HG03571 (cell line): ENCODE results near the gene PCBP2.

Experiments used
- ATAC-seq: cut with Tn5 transposase; IDR thresholded peaks from one replicate; pipeline ENCODE4 v1.9.1; 2021; ENCODE audit not compliant: unreplicated experiment

PCBP2 gene

DNA sequence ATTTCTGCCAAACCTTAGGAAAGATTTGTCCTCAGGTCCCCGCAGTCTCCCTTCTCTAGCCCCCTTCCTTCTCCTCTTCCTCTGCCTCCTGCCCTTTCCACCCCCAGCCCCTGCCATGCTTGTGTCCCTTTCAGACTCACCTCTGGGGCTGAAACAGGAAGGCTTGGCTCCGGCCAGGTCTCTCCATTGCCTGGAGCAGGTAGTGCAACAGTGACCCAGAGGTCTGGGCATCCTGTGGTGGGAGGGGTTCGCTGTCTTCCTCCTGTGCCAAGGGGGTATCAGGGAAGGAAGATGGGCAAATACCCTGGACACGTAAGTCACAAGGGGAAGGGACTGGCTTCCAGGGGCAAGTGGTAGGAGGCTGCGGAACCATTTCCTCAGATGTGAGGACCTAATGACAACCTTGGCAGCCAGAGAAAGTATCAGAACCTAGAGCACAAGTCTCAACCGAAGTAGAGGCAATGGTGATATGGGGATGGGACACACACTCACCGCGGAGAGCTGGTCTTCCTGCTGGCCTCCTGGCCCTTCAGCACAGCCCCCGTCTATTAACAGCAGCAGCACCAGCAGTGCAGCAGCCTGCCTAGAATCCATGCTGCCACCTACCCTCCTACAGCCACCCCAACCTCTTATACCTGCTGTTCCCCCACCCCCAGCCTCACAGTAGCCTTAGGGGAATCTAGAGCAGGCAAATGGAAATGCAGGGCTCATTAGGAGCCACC is 55.1 kb downstream of the PCBP2 start, which contains the start of gene NPFF:
Gene NPFF, minus strand, starts transcription at position 604 of the 722 bp plus-strand sequence. Its CDS starts 10 bp downstream, at position 594.
- ATAC-seq, result no peak

DNA sequence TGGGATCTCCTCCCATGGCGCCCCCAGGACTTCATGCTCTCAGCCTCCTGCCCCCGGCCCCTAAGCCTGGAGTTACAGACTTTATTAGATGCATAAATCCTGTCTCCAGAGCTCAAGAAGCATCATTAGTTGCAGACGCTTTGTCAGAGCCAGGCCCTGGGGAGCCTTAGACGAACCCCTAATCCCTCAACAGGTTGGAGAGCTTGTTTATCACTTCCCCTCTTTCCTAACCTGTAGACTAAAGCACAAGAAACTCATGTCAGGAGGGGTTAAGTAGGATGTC is 55.6 kb downstream of the PCBP2 start:
- ATAC-seq, result no peak

DNA sequence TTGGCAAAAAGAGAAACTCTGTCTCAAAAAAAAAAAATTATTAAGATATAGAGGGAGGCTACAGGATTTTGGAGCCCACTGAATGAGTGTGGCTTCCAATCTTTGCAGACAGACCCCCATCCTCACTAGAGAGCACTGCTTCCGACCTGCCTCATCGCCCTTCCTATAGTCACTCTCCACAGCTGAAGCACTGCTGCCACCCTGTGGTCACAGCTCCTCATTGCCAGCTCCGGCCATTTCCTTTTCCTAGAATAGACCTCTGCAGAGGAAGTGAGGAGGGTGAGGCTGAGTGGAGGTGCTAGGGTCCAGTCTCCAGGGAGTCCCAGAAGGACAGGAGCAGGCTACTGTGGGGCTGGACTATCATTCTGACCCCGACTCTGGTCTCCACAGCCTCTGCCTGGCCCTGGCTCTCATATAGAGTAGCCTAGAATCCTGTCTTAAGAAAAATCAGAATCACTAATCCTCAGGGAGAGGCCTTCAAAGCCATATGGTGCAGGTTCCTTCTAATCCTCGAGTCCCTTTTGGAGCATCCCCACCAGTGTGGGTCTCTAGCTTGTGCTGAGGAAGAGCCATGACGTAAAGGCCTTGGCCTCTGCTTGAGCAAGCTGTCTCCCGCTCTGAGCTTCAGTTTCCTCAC is 56.8 kb downstream of the PCBP2 start:
- ATAC-seq, result peak; percentile 81

DNA sequence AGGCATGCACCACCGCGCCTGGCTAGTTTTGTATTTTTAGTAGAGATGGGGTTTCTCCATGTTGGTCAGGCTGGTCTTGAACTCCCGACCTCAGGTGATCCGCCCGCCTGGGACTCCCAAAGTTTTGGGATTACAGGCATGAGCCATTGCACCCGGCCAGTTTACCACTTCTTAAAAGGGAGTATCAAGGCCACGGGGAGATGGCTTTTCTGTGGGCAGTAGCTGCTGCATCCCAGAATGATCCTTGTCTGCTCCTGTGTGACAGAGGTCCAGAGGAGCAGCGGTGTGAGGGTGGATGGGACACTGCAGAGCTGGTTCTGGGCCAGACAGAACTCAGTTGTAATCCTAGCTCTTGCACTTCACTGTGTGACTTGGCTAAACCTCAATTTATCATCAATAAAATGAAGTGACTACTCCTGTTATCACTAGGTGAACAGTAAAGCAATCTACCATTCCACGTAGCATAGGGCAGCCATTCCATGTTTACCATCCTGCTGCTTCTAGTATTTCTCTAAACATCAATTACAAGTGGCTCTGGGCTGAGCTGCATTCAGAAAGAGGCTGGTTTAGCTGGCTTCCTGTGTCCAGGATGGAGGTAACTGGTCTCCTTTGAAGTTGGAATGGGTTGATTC is 58.4 kb downstream of the PCBP2 start:
- ATAC-seq, result no peak

DNA sequence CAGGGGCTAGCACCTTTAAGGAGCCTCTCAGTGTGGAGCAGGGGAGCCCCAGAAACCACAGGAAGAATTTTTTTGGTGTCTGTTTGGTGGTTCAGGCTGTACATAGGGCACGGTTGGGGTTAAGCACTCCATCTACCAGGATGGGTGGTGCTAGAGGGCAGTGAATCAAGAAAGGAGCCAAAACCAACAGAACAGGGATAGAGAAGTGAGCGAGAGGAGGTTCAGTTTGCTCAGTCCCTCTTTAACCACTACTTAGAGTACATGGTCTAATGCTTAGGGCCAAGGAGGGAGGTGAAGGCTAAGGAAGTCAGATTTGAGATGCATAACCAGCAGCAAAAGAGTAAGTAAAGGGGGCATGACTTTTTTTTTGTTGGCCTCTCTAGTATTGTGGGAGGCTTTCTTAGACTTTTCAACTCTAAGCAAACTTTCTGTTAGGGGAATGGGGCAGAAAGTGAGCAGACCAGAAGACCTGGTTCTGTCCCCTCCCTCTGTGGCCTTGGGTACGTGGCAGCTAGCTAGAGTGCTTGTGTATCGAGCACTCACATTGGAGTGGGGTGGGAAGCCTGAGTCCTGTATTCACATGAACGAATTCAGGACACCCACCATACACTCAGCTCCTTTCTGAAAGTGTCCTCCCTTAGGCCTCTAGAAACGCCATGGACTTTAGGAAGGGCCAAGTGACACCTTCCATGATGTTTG is 62.0 kb downstream of the PCBP2 start:
- no peak for ATAC-seq

DNA sequence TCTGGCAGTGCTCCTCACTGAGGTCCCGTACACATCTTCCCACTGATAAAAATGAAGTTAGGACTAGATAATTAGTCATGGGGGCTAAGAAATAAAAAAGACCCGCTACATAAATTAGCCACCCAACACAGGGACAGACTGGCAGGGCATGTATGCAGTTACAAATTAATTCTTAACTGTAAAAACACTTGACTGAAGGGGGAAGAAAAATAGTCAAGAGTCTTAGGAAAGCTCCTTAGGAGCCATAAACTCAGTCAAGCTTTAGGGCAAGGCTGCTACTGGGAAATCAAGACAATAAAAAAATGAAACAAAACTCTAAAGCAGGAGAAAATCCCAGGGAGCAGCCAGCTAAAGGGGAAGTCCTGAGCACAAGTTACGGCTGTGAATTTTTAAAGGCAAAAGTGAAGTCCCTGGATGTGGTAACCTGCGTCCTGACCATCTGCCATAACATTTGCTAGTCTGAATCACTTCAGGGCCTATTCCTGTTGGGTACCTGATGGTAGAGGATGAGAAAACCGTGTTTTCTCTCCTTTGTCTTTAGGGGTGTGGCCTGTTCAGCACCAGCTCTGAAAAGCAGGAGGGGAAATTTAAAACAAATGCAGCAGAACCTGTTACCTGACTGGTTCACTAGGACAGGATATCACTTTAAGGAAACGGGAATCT is 62.9 kb downstream of the PCBP2 start:
- no peak for ATAC-seq

DNA sequence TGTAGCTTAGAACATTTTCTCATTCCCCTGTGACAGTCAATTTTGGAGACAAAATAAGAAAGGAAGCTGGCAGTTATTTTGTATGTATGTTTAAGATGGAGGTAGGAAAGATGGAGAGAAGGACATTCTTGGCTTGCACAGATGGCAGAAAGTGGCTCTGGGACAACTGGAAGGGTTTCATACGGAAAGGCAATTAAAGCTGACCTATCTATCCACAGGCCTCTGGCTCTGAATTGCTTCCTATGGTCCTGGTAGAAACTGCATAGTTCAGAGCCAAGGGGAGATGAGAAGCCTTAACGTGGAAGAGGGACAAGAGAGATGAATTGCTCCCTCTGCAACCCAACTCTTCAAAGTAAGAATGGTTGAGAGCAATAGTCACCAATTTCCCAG is 63.4 kb downstream of the PCBP2 start:
- ATAC-seq, result no peak

DNA sequence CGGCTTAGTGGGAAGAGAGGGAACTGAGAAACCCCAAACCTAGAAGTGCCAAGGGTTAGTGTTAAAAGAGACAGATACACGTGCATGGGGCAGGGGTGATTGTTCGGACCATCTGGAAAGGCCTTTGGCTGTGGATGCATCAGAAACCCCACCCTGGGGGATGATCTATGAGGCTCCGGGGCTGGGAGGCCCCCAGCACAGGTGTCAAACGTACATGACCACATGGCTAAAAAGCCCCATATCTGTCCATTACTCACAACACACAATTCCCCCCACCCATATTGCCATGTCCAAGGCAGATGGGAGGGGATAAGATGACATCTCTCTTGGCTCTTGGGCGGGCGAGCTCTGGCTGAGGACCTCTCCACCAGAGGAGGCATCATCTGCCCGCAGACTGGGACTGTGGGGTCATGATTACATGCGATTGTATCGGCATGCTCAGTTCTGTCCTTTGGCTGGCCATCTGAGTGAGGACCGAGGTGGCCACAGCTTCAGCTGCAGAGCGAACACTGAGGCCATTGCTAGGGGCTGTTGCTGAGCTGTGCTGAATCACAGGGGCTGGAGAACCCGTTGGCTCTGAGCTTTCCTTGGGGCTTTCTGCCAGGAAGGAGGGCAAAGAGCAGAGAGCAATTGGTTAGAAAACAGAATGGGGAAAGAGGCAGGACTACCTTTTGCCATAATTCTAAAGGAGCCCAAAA is 65.0 kb downstream of the PCBP2 start:
- no peak for ATAC-seq

DNA sequence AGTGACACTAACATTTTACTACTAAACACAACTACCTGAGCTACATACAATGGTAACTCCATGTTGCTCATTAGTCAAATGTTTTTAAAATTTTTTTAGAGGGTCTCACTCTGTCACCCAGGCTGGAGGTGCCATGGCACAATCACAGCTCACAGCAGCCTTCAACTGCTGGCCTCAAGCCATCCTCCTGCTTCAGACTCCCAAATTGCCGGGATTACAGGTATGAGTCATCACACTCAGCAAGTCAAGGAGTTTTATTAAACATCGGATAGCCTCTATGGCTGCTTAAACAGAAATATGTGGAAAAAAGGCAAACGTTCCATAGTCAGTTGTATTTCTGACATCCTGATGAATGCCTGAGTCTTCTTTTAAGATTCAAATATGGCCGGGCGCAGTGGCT is 66.5 kb downstream of the PCBP2 start:
- ATAC-seq, result no peak

DNA sequence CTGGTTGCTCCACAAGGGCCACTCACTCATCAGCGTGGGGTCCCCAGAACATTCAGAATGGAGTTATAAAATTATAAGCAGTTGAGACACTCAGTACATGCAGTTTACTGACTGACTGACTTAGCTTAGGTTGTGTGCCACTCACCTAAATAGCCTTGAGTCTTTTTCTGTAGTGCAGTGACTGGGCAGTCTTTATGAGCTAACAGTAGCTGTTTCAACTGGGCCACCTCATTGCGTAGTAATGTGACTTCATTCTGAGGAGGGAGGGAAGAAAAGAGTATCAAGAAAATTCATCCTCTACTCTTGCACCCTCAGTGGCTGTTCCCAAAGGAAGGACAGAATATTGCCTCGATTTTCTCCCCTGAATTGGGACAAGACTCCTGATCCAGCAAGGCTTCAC is 71.2 kb downstream of the PCBP2 start:
- ATAC-seq, result no peak

DNA sequence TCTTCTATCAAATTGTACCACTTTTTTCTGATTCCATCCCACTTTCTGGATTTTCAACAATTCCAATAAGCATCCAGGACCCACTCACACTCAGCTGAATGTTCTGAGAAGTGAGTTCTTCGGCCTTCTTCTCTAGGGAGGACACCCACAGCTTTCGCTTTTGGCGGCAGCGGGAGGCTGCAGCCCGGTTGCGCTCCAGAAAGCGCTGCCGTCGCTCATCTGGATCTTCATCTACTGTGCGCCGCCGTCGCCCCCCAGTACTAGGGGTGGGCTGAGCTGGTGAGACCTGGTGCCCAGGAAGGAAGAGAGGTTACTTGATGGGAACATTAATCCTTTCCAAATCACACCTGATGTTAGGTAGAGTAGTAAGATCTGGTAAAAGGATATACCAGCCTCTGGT is 72.6 kb downstream of the PCBP2 start:
- no peak for ATAC-seq

DNA sequence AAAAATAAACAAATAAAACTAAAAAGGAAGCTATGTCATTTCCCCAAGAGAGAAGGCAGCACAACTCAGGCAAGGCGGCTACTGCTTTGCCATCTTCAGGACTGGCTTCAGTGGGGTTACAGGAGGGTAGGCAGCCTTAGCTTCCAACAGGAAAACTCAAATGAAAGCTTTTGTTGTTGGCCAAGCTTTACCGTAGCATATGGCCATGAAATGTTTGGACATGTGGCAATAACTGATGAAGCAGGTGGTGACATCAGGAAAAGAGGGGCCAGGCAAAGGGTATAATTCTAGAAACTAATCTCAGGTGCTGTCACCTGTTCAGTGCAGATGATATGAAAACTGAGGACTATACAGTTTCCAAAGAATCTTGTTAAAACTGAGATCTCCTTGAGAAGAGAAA is 78.2 kb downstream of the PCBP2 start:
- no peak for ATAC-seq
